T-helper 17 cell (primary cell): ENCODE results near the gene PTOV1. TPM values are rescaled to one million over a fixed set of nuclear protein-coding genes. Genes with fewer than 3 reads are reported as not detected.

ENCODE experiments used
- ATAC-seq: fragments of 150-1000 bp; cut with Tn5 transposase; 2 replicates; pipeline ENCODE4 v1.10.0; 2021; ENCODE audit warnings: mild to moderate bottlenecking, moderate library complexity
- DNase-seq, 3 donors: peaks; one replicate each; pipeline versions ENCODE4 v3.0.0 to v3.0.0-alpha.2; 2020 to 2021
- H3K9me3 ChIP-seq: one replicate; pipeline ENCODE4 v1.7.0; 2013; ENCODE audit warnings: low read length, mild to moderate bottlenecking; ENCODE audit not compliant: control insufficient read depth, poor library complexity, severe bottlenecking
- H3K27ac Mint-ChIP-seq: one replicate; pipeline ENCODE4 v1.8.0; 2022; ENCODE audit warnings: mild to moderate bottlenecking, moderate library complexity, mixed read lengths
- H3K27me3 Mint-ChIP-seq: one replicate; pipeline ENCODE4 v1.8.0; 2022; ENCODE audit warnings: mixed read lengths
- H3K36me3 Mint-ChIP-seq: one replicate; pipeline ENCODE4 v1.8.0; 2022; ENCODE audit warnings: low read depth, mixed read lengths
- H3K4me1 Mint-ChIP-seq: one replicate; pipeline ENCODE4 v1.8.0; 2022; ENCODE audit warnings: mild to moderate bottlenecking, mixed read lengths
- H3K4me3 Mint-ChIP-seq: one replicate; pipeline ENCODE4 v1.8.0; 2022; ENCODE audit warnings: mild to moderate bottlenecking, moderate library complexity, mixed read lengths
- total RNA-seq, 4 donors: library from RNA in 2 of 4; stranded (reverse) in 2 of 4; gene quantifications; one replicate each; pipeline ENCODE4 v1.2.3 and lab custom pipeline; 2022 to 2026

The PTOV1 gene
- total RNA-seq, 2 donors from 2014 or later = 125 to 162 TPM

DNA sequence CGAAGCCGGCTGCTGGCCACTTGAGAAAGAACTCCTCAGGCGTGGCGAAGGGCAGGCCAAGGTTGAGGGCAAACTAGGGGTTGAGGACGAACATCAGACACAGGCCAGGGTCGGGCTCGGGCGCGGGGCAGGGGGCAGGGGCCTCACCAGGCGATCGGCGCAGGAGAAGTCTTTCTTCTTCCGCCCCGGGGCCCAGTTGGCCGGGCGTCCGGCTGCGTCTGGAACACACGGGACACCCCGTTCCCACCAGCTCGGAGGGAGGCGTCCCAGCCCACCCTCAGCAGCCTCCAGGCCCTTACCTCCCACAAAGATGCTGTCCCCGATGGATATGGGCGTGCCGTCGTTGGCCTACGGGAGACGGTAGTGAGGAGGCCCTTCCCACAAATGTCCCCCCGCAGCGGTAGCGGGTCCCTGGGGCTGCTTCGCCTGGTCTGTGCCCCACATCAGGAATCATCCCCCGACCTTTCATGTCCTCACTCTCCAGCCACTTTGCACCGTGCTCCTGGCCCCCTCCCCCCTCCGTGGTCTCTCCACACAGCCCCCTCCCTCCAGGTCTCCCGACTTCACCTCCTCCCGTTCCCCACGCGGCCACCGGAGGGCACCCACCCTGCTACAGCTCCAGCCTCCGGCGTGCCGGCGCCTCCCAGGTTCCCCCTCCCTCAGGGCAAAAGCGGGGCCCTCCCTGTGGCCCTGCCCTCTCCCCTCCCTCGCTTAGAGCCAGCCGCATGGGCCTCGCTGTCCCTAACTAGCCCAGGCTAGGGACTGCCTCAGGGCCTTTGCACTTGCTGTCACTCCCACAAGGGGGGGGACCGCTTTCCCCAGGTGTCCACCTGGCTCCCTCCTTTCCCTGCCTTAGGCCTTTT, 11.7 kb downstream of the PTOV1 start:
- no peak overlapping the region for H3K27ac Mint-ChIP-seq
- no peak for ATAC-seq
- H3K36me3 Mint-ChIP-seq = peaks cover 5% of the 10 kb centered on the region
- peaks cover 22% of the 10 kb centered on the region for H3K4me1 Mint-ChIP-seq
- no peak overlapping the region for H3K4me3 Mint-ChIP-seq
- no peak for DNase-seq
- H3K27me3 Mint-ChIP-seq = no peaks in the 10 kb centered on the region
- no peaks in the 10 kb centered on the region for H3K9me3 ChIP-seq

DNA sequence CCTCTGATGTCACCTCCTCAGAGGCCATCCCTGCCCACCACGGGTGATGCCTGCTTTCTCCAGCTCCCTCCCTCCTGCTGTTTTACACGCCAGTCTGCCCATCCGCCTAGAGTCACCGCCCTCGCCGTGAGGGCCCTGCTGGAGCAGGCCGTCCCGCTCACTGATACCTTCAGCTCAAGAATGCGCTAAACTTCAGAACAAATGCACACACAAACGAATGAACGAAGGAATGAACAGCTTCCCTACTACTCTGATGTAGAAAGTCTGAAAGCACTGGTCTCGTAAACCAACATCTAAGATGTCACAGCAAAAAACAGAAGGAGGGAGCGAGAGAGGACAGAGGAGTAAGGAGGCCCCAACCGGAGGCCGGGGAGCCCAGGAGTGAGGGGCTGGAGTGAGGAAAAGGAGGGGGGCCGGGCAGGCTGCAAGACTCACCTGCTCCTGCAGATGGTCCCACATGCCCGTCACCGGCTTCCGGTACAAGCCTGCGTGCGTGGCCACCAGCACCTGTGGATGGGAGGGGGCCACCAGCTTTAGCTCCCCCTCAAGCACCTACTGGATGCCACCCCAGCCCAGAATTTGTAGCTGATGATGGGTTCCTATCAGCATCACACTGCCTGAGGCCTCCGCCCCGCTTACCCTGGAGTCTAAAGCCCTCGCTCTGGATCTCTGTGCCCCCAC, 12.4 kb downstream of the PTOV1 start:
- ATAC-seq = no peak
- no peak for DNase-seq
- peaks cover 5% of the 10 kb centered on the region for H3K36me3 Mint-ChIP-seq

DNA sequence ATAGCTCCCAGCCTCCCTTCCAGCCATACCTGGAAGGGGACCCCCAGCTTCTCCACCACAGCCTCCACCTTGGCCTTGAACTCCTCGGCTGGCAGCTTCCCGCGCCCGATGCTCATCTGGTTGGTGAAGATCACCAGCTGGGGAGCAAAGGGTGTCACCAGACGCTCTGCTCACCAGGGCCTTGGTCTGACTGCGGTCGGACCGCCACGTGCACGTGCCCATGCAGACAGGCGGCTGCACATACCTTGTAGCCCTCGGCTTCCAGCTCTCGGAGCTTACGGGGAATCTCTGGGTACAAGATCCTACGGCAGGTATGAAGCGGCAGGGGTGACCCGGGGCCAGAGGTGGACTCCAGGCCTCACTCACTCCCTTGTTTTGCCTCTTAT, 13.0 kb downstream of the PTOV1 start:
- Mint-ChIP-seq H3K36me3 (peaks cover 5% of the 10 kb centered on the region), H3K4me3 (peak overlapping the region; percentile 21), H3K27me3 (no peaks in the 10 kb centered on the region), H3K4me1 (peaks cover 27% of the 10 kb centered on the region), H3K27ac (peak overlapping the region; percentile 45)
- no peaks in the 10 kb centered on the region for H3K9me3 ChIP-seq
- no peak for DNase-seq
- ATAC-seq = no peak

More for the DNA sequence above, 12.4 kb downstream of the PTOV1 start:
- no peaks in the 10 kb centered on the region for H3K9me3 ChIP-seq
- H3K4me3 Mint-ChIP-seq = peak overlapping the region; percentile 4
- peaks cover 27% of the 10 kb centered on the region for H3K4me1 Mint-ChIP-seq
- peak overlapping the region; percentile 45 for H3K27ac Mint-ChIP-seq
- no peaks in the 10 kb centered on the region for H3K27me3 Mint-ChIP-seq

DNA sequence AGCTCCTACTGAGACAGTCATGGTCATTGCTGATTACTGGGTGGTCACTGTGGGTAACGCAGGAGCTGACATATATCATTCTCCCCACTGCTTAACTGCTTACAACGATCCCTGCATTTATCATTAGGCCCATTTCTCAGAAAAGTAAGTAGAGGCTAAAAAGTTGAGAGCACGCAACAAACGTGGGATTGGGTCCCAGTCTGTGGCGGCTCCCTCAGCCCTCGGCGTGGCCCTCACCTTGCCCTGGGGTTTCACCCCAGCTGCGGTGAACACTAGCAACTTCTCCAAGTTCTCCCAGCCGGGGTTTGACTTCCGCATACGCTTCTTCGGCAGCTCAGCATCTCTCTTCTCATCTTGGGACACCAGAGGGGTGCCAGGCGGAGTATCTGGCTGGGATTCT, 13.9 kb downstream of the PTOV1 start:
- Mint-ChIP-seq H3K27me3 (no peaks in the 10 kb centered on the region), H3K27ac (peak overlapping the region; percentile 45), H3K4me3 (no peak overlapping the region), H3K36me3 (peaks cover 5% of the 10 kb centered on the region), H3K4me1 (peaks cover 27% of the 10 kb centered on the region)
- no peak for DNase-seq
- no peaks in the 10 kb centered on the region for H3K9me3 ChIP-seq
- ATAC-seq = no peak

DNA sequence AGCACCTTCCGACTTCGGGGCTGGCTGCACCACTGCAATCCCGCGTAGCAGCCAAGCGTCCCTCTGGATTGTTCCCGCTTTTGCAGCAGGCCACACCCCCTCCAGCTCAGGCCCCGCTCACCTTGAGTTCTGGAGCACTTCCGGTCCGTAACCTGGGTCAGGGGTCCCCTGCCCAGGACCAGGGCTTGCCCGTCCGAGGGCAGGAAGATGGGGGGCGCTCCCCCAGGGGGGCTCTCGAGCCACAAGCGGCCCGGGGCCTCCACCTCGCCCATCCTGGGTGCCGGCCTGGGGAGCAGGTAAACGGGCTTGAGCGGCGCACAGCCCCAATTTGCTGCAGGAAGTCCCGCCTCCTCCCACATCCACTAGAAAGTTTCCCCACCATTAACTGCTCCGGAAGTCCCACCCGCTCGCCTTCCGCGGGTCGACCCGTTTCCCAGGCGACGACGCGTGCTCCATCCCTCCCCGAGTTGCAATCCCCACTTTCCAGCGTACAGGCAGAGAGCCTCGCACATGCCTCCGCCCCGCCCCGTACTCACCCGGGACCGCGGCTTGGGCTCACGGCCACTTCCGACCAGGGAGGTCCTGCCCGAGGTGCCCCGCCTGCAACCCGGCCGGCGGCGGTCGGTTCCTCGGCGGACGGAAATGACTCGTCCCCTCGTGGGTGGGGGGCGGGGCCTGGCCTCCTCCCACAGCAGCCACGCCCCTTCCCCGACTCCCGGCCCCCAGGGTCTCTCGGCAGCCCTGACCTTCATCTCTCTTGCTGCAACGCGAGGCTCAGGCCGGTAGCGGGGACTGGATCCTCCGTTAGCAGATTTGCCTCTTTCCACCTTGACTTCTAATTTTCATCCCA, 16.2 kb downstream of the PTOV1 start, which contains the start of gene PNKP:
PNKP (minus strand) TSS at position 644 of the 850 bp plus-strand sequence; CDS start at position 272, 372 bp downstream.
- H3K4me1 Mint-ChIP-seq = peaks cover 33% of the 10 kb centered on the region
- peak within 1 kb of the TSS; percentile 99 for H3K4me3 Mint-ChIP-seq
- H3K27ac Mint-ChIP-seq = no peak within 1 kb of the TSS
- H3K27me3 Mint-ChIP-seq = no peaks in the 10 kb centered on the region
- no peaks in the 10 kb centered on the region for H3K9me3 ChIP-seq
- peak; percentile 72 to 85 (median 74) for DNase-seq
- H3K36me3 Mint-ChIP-seq = peaks cover 5% of the 10 kb centered on the region
- peak; percentile 53 for ATAC-seq

DNA sequence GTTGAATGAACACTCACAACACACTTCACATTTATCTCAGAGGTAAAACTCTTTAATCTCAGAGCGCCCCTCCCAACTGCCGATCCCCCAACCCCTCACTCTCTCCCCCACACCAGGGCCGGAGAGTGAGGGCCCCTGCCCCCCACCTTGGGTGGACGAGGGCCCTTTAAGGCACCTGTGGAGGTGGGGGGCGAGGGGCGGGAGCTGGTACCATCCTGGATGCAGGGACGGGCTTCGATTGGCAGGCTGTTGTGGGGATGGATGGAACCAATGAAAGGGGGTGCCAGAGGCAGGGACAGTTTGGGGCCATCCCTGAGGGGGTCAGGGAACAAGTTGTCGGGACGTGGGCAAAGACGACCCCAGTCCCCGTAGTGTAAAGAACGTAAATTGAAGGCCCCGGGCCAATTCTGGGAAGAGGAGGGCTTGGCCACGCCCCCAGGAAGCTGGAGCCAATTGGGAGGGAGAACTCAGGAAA, 18.1 kb downstream of the PTOV1 start:
- H3K27ac Mint-ChIP-seq = no peak overlapping the region
- no peak for DNase-seq
- H3K27me3 Mint-ChIP-seq = no peaks in the 10 kb centered on the region
- H3K4me1 Mint-ChIP-seq = peaks cover 32% of the 10 kb centered on the region
- H3K9me3 ChIP-seq = no peaks in the 10 kb centered on the region
- peaks cover 2% of the 10 kb centered on the region for H3K36me3 Mint-ChIP-seq
- H3K4me3 Mint-ChIP-seq = no peak overlapping the region
- ATAC-seq = no peak

DNA sequence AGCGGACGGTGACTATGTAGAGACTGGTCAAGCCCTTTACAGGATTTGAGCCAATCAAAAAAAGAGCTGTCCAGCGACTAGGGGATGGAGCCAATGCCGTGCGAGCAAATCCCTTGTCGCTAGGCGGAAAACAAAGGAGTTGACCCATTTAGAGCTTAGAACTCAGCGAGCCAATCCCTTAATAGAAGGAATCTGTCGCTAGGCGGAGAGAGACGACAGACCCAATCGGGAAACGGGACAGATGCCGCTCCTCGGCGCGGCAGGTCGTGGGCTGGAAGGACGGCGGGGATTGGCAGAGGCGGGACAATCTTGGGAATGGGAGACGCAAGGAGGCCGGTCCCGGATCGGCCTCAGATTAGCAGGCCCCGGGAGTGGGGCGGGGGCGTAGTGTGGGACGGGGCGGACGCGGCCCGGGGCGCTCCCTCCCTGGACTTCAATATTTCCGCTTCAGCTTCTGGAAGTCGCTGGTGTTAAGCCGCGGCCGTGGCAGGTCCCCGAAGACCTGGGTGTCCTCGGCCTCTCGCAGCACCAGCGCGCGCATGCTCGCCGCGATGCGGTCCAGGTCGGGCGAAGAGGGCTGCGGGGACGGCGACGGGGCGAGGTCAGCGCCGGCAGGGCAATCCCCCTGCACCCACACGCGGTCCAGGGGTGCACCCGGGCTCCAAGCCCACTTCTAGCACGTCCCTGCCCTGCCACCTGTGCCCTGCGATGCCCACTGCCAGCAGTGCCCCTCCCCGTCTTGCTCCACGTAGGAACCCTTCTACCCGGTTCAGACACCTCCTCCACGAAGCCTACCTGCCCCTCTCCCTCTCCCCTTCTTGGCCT, 18.7 kb downstream of the PTOV1 start:
- no peak overlapping the region for H3K4me3 Mint-ChIP-seq
- DNase-seq = peak; percentile 81 to 87 (median 82)
- no peak overlapping the region for H3K27ac Mint-ChIP-seq
- peaks cover 34% of the 10 kb centered on the region for H3K4me1 Mint-ChIP-seq
- peak; percentile 79 for ATAC-seq
- no peaks in the 10 kb centered on the region for H3K27me3 Mint-ChIP-seq
- H3K36me3 Mint-ChIP-seq = peaks cover 2% of the 10 kb centered on the region
- H3K9me3 ChIP-seq = no peaks in the 10 kb centered on the region

DNA sequence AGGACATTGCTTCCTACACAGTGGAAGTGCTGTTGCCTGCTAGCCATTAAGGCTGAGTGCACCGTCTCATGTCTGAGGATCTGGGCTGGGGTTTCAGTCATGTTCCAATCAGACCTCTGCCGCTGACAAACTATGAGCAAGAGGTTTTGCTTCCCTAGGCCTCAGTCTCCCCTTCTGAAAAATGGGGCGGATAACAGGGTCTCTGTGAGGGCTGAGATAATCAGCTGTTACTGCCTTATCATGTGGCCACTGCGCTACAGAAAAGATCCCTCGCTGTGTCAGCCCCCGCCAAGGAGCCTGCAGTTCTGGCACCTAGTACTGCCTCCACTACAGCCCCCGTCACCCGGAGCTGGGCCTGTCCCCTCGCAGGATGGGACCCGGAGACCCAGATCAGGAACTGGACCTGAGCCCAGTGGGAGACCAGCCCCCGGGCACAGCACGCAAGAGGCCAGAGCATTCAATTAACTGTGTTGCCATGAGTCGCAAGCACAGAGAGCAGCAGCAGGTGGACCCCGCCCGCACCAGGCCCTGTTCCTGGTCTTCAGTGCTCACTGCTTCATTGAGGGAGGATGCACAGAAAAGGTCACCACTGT, 19.4 kb downstream of the PTOV1 start:
- H3K36me3 Mint-ChIP-seq = peaks cover 2% of the 10 kb centered on the region
- H3K9me3 ChIP-seq = no peaks in the 10 kb centered on the region
- no peak overlapping the region for H3K27ac Mint-ChIP-seq
- H3K27me3 Mint-ChIP-seq = no peaks in the 10 kb centered on the region
- H3K4me3 Mint-ChIP-seq = peak overlapping the region; percentile 43
- peaks cover 33% of the 10 kb centered on the region for H3K4me1 Mint-ChIP-seq
- ATAC-seq (no peak), DNase-seq (no peak)

DNA sequence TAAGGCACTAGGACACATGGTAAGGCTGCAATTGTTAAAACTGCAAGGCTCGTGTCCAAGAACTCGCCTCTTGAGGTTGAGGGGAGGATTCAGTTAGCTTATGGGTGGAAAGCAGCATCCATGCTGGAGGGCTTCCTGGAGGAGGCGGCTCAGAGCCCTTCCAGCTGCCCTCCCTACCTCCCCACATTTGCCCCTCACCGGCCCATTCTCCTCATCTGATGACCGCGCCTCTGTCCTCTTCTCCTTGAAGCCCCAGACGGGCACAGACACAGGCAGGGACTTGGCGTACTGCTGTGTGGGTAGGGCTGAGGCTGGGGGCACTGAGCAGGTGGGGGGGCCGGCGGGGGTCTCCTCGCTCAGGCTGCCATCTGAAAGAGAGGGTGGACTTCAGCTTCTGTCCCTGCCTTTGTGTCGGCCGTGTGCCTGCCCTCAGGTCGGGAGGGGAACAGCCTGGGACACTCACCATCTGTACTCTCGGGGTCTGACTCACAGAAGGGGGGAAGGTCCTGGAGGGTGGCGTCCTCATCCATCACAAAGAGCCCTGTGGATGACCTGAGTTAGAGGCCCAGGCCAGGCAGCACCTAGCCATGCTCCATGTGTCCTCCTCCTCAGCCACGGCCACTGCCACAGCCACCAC, 20.5 kb downstream of the PTOV1 start:
- H3K9me3 ChIP-seq = no peaks in the 10 kb centered on the region
- no peaks in the 10 kb centered on the region for H3K27me3 Mint-ChIP-seq
- H3K27ac Mint-ChIP-seq = peak overlapping the region; percentile 61
- H3K36me3 Mint-ChIP-seq = no peaks in the 10 kb centered on the region
- H3K4me3 Mint-ChIP-seq = no peak overlapping the region
- no peak for ATAC-seq
- no peak for DNase-seq
- H3K4me1 Mint-ChIP-seq = peaks cover 32% of the 10 kb centered on the region

DNA sequence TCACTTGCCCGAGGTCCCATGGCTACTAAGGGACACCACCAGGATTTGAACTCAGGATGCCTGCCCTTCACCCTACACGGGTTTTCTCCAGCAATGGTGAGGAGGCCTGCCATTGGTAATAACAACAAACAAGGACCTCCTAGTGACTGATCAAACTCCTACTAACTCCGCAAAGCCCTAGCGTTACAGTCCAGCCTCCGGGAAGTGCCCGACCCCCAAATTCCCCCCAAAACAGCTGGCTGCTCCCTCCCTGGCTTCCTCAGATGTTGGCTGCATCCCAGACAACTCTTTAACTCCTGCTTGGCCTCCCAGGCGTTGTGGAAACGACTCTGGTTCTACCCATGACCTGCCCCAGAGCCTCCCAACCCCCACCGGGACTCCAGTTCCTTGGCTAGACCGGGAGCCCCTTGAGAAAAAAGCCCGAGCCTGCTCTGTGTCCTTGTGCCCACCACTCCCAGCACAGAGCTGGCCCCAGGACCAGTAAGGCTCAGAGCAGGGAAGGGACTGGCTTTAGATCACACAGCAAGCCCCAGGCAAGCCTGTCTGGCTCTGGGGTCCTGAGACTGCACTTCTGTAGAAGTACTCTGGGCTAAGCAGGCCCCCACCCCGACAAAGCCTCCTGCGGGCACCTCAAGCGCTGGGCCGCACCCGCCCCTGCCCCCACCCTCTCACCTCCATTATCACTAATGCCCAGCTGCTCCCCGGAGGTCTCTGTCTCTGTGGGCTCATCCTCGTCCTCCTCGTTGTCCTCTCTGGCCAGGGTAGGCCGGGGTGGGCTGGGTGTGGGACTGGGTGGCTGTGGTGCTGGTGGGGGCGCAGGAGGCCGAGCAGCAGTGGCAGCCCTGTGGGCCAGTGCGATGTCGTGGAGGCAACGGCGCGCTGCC, 21.5 kb downstream of the PTOV1 start:
- ATAC-seq = no peak

DNA sequence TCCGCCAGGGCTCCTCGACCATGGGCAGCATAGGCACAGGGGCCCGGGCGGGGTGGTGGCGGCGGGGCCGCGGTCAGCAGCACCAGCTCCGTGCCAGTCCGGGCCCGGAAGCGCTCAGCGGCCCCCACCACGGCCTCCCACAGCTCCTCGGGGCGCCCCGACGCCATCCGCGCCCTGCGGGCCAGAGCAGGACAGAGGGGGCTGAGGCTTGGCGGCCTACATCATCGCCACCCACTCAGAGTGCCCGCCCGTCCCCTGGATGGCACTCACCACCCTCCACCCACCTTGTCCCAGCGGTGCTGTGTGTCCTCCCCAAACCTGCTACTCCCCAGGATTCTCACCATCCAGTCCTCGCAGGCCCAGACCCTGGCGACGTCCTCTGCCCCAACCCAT, 22.2 kb downstream of the PTOV1 start:
- Mint-ChIP-seq H3K27me3 (no peaks in the 10 kb centered on the region), H3K27ac (peak overlapping the region; percentile 19), H3K36me3 (peaks cover 3% of the 10 kb centered on the region), H3K4me1 (peaks cover 23% of the 10 kb centered on the region), H3K4me3 (peak overlapping the region; percentile 39)
- no peaks in the 10 kb centered on the region for H3K9me3 ChIP-seq
- ATAC-seq (no peak), DNase-seq (no peak)

More for the DNA sequence above, 21.5 kb downstream of the PTOV1 start:
- peak overlapping the region; percentile 61 for H3K27ac Mint-ChIP-seq
- H3K9me3 ChIP-seq = no peaks in the 10 kb centered on the region
- no peak overlapping the region for H3K4me3 Mint-ChIP-seq
- no peaks in the 10 kb centered on the region for H3K27me3 Mint-ChIP-seq
- H3K4me1 Mint-ChIP-seq = peaks cover 26% of the 10 kb centered on the region
- no peaks in the 10 kb centered on the region for H3K36me3 Mint-ChIP-seq
- no peak for DNase-seq
